Uterus (tissue), 4 donors: Measurements from ENCODE around the gene EIF2A. TPM values are rescaled to one million over a fixed set of nuclear protein-coding genes. Genes with fewer than 3 reads are reported as not detected.
"Not testable (repeated sequence)": the region's sequence is repeated elsewhere in the genome, so short reads cannot be mapped to it uniquely, and the experiment has no call there.

ENCODE experiments used
- DNase-seq, 2 donors: peaks; one replicate each; pipeline ENCODE4 v3.0.0-alpha.2; 2019 to 2020
- H3K27ac ChIP-seq, 2 donors: fragments of 200-600 bp; sonication (generic); 1 replicate in 1 of 2; 2 replicates in 1 of 2; pipeline ENCODE4 v1.5.1; 2016 to 2018
- H3K27me3 ChIP-seq, 2 donors: fragments of 200-600 bp; sonication (generic); one replicate each; pipeline ENCODE4 v1.5.1; 2018 to 2019; ENCODE audit warnings: control low read depth in 1 of 2
- H3K36me3 ChIP-seq, 2 donors: fragments of 200-600 bp; sonication (generic); one replicate each; pipeline ENCODE4 v1.5.1; 2019; ENCODE audit warnings: control low read depth in 1 of 2
- H3K4me1 ChIP-seq, 2 donors: fragments of 200-600 bp; sonication (generic); one replicate each; pipeline ENCODE4 v1.5.1; 2018 to 2019; ENCODE audit warnings: control low read depth in 1 of 2
- H3K4me3 ChIP-seq, 2 donors: fragments of 200-600 bp; sonication (generic); 1 replicate in 1 of 2; 2 replicates in 1 of 2; pipeline ENCODE4 v1.5.1; 2018 to 2019; ENCODE audit warnings: mild to moderate bottlenecking in 1 of 2
- H3K9me3 ChIP-seq, 2 donors: fragments of 200-600 bp; sonication (generic); one replicate each; pipeline ENCODE4 v1.5.1; 2019; ENCODE audit warnings: control low read depth in 1 of 2
- CTCF ChIP-seq, 4 experiments: fragments of 200-600 bp in 2 of 4; fragments of 450-650 bp in 2 of 4; sonication (generic) in 2 of 4; IDR thresholded peaks; one replicate each; pipeline ENCODE4 v1.5.1; 2016 to 2019; ENCODE audit warnings: antibody characterized with exemption in 4 of 4, mild to moderate bottlenecking in 2 of 4, moderate library complexity in 1 of 4
- POLR2A ChIP-seq, 2 donors: fragments of 450-650 bp; IDR thresholded peaks; one replicate each; pipeline ENCODE4 v1.6.1; 2016; ENCODE audit warnings: antibody characterized with exemption in 2 of 2, mild to moderate bottlenecking in 1 of 2, moderate library complexity in 1 of 2
- intact Hi-C: fragments of 100-400 bp; cut with DNase I; formaldehyde crosslinking; loops from one replicate; pipeline ENCODE4 v1.15.1; 2023; ENCODE audit warnings: low total_unique reads
- total RNA-seq, 4 donors: library from RNA; depleted of rRNA in 3 of 4; stranded (reverse); fragments of >200 nt in 3 of 4; gene quantifications; one replicate each; pipeline versions ENCODE4 v1.1.0 to v1.2.4, GENCODE V29; 2014 to 2023
- donor health status: DM: yes; HTN: yes; CAD: no.

Gene EIF2A
- total RNA-seq, 4 donors from 2014 or later, result 112 to 266 (median 187) TPM

- H3K36me3 ChIP-seq, result no peaks in the 10 kb centered on the region
- intact Hi-C loops, result no loop called here
- no peaks in the 10 kb centered on the region for H3K27me3 ChIP-seq
- no peak for DNase-seq
- no peaks in the 10 kb centered on the region for H3K9me3 ChIP-seq
- no peak overlapping the region for H3K4me3 ChIP-seq
- H3K27ac ChIP-seq, result no peak overlapping the region
- TF ChIP-seq POLR2A (IDR thresholded peaks at IDR 0.05), result no peak
- TF ChIP-seq CTCF (IDR thresholded peaks at IDR 0.05), result no peak
- H3K4me1 ChIP-seq, result no peaks in the 10 kb centered on the region
Measured at GRCh38 chr3:150613034-150613433, 66.4 kb downstream of the EIF2A start.

- Histone ChIP-seq H3K36me3 (no peaks in the 10 kb centered on the region), H3K4me3 (no peak overlapping the region), H3K27ac (no peak overlapping the region), H3K4me1 (peaks cover 0 to 4% of the 10 kb centered on the region in 2 donors), H3K27me3 (no peaks in the 10 kb centered on the region), H3K9me3 (no peaks in the 10 kb centered on the region)
- intact Hi-C loops, result no loop called here
- DNase-seq, result no peak
- TF ChIP-seq POLR2A (IDR thresholded peaks at IDR 0.05), result no peak
- no peak for TF ChIP-seq CTCF (IDR thresholded peaks at IDR 0.05)
Measured at GRCh38 chr3:150613709-150614480, 67.3 kb downstream of the EIF2A start.

GRCh38 chr3:150620002-150620689, 73.6 kb downstream of the EIF2A start:
- TF ChIP-seq CTCF (IDR thresholded peaks at IDR 0.05) (no peak), POLR2A (IDR thresholded peaks at IDR 0.05) (no peak)

GRCh38 chr3:150622955-150623354, 76.4 kb downstream of the EIF2A start:
- H3K27me3 ChIP-seq, H3K4me3 ChIP-seq, H3K9me3 ChIP-seq: not testable (repeated sequence)

More at GRCh38 chr3:150620002-150620689, 73.6 kb downstream of the EIF2A start:
- DNase-seq, result no peak
- Histone ChIP-seq H3K27ac (no peak overlapping the region), H3K9me3 (no peaks in the 10 kb centered on the region), H3K4me3 (no peak overlapping the region), H3K4me1 (peaks cover 0 to 4% of the 10 kb centered on the region in 2 donors), H3K36me3 (no peaks in the 10 kb centered on the region), H3K27me3 (no peaks in the 10 kb centered on the region)
- intact Hi-C loops, result no loop called here

GRCh38 chr3:150623945-150624344, 77.4 kb downstream of the EIF2A start:
- Histone ChIP-seq H3K36me3 (no peaks in the 10 kb centered on the region), H3K27ac (no peak overlapping the region), H3K4me1 (no peaks in the 10 kb centered on the region), H3K4me3 (no peak overlapping the region), H3K9me3 (no peaks in the 10 kb centered on the region), H3K27me3 (no peaks in the 10 kb centered on the region)
- intact Hi-C loops, result no loop called here
- TF ChIP-seq CTCF (IDR thresholded peaks at IDR 0.05), result no peak
- no peak for TF ChIP-seq POLR2A (IDR thresholded peaks at IDR 0.05)
- DNase-seq, result no peak

More at GRCh38 chr3:150622955-150623354, 76.4 kb downstream of the EIF2A start:
- H3K4me1 ChIP-seq, DNase-seq, H3K27ac ChIP-seq, intact Hi-C loops, H3K36me3 ChIP-seq: not testable (repeated sequence)
